GM12892 (cell line): ENCODE data around the gene TOM1.

Experiments
- POLR2A ChIP-seq: IDR thresholded peaks from 2 replicates; pipeline ENCODE4 v1.6.1; 2011; ENCODE audit warnings: low read depth, low read length, control low read depth
- TAF1 ChIP-seq: IDR thresholded peaks from 2 replicates; pipeline ENCODE4 v1.6.1; 2011; ENCODE audit warnings: low read depth, mild to moderate bottlenecking, control low read depth, low read length, borderline replicate concordance

- TF ChIP-seq TAF1 (no peak), POLR2A (no peak)
Measured at GRCh38 chr22:35311551-35311999, 11.9 kb downstream of the TOM1 start.
